ENCODE measurements around the gene PWP1. TPM values are rescaled to one million over a fixed set of nuclear protein-coding genes. Genes with fewer than 3 reads are reported as not detected.

PWP1 gene
- total and polyA plus RNA-seq, 2 experiments from 2014 or later = 110 to 211 TPM

- no peaks in the 10 kb centered on the region; the same call in 2 of the 3 replicates for H3K36me3 Mint-ChIP-seq (ENCODE audit: low read depth)
- no peaks in the 10 kb centered on the region for H3K27me3 ChIP-seq (ENCODE audit: insufficient read depth)
- H3F3A ChIP-seq (replicated peaks; ENCODE audit: low read depth) = no peaks in the 10 kb centered on the region
- H3K36me3 ChIP-seq (ENCODE audit: insufficient read depth) = no peaks in the 10 kb centered on the region
- peak overlapping the region; percentile 74; the same call in 1 of the 2 replicates for H3K27ac Mint-ChIP-seq
- H3K4me3 Mint-ChIP-seq = no peak overlapping the region
- peaks cover 3% of the 10 kb centered on the region for H3K27me3 Mint-ChIP-seq (ENCODE audit: insufficient read depth, low read depth, poor library complexity)
- TF ChIP-seq ZNF462 (CRISPR knock-in tag; IDR thresholded peaks at IDR 0.05) (no peak), EZH2 (IDR thresholded peaks at IDR 0.05; ENCODE audit: low read depth, unreplicated experiment) (no peak)
- H3K4me2 ChIP-seq = no peak overlapping the region
- H3K9me3 Mint-ChIP-seq = no peaks in the 10 kb centered on the region
- H3K4me1 Mint-ChIP-seq = peaks cover 34% of the 10 kb centered on the region
- peaks cover 6% of the 10 kb centered on the region; the same call in 1 of the 2 replicates for H3K9me2 ChIP-seq (ENCODE audit: insufficient read depth)
- no peak overlapping the region for H3K4me3 ChIP-seq
- no peak overlapping the region for H2AFZ ChIP-seq
- peaks cover 30% of the 10 kb centered on the region for H3K4me1 ChIP-seq (ENCODE audit: insufficient read depth)
- no peak for DNase-seq (ENCODE audit: low spot score)
- ATAC-seq = no peak
- H3K27ac ChIP-seq (ENCODE audit: low read depth) = no peak overlapping the region
- no peaks in the 10 kb centered on the region; the same call in 1 of the 2 replicates for H4K20me1 ChIP-seq (replicated peaks; ENCODE audit: insufficient read depth)
- H3K79me2 ChIP-seq (replicated peaks; ENCODE audit: insufficient read depth) = no peaks in the 10 kb centered on the region
Observed at GRCh38 chr12:107662484-107662883, 23.1 kb upstream of the PWP1 start.

- Histone ChIP-seq H3F3A (replicated peaks; ENCODE audit: low read depth) (no peaks in the 10 kb centered on the region), H3K4me2 (no peak overlapping the region), H3K36me3 (ENCODE audit: insufficient read depth) (no peaks in the 10 kb centered on the region), H3K4me1 (ENCODE audit: insufficient read depth) (peaks cover 30% of the 10 kb centered on the region), H3K9me2 (ENCODE audit: insufficient read depth) (peaks cover 6% of the 10 kb centered on the region; the same call in 1 of the 2 replicates), H3K27me3 (ENCODE audit: insufficient read depth) (no peaks in the 10 kb centered on the region), H4K20me1 (replicated peaks; ENCODE audit: insufficient read depth) (no peaks in the 10 kb centered on the region; the same call in 1 of the 2 replicates), H3K4me3 (no peak overlapping the region), H2AFZ (no peak overlapping the region), H3K79me2 (replicated peaks; ENCODE audit: insufficient read depth) (no peaks in the 10 kb centered on the region), H3K27ac (ENCODE audit: low read depth) (no peak overlapping the region)
- no peak overlapping the region; the same call in 2 of the 3 replicates for H3K4me3 Mint-ChIP-seq
- H3K9me3 Mint-ChIP-seq = no peaks in the 10 kb centered on the region
- ATAC-seq = no peak
- no peaks in the 10 kb centered on the region; the same call in 2 of the 3 replicates for H3K36me3 Mint-ChIP-seq (ENCODE audit: low read depth)
- no peak overlapping the region for H3K27ac Mint-ChIP-seq
- DNase-seq (ENCODE audit: low spot score) = no peak
- H3K27me3 Mint-ChIP-seq (ENCODE audit: insufficient read depth, low read depth, poor library complexity) = peaks cover 3% of the 10 kb centered on the region
- peaks cover 34% of the 10 kb centered on the region for H3K4me1 Mint-ChIP-seq
- TF ChIP-seq POLR2AphosphoS5 (IDR thresholded peaks at IDR 0.05; ENCODE audit: low read depth) = no peak
- no peak for TF ChIP-seq CREB1 (CRISPR knock-in tag; IDR thresholded peaks at IDR 0.05; ENCODE audit: low read depth)
- no peak for TF ChIP-seq ZNF462 (CRISPR knock-in tag; IDR thresholded peaks at IDR 0.05)
- no peak for TF ChIP-seq ETS1 (IDR thresholded peaks at IDR 0.05)
Observed at GRCh38 chr12:107663277-107663676, 22.3 kb upstream of the PWP1 start.

Measured in GM23338 (cell line).